ENCODE results near the gene AMMECR1. TPM values are rescaled to one million over a fixed set of nuclear protein-coding genes. Genes with fewer than 3 reads are reported as not detected.

Gene AMMECR1
- total and polyA plus RNA-seq, 2 of the 8 experiments (the other 6 are each of a cell fraction or from before 2014, with no cell fraction given): 10.2 to 21.2 TPM

DNA sequence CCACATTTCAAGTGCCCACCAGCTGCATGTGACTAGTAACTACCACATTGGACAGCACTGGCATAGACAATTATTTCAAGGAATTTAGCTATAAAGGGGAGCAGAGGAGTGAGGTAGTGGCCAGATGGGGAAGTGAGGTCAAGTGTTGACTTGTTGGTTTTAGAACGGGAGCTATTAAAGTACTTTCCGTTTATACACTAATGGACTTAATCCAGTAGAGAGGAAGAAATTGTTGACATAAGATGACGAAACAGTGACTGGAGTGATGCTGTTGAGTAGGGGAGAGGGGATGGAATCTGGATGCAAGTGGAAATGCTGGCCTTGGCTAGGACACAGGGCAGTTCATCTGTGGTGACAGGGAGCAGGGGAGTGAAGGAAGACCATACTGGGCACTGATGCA, 154.4 kb downstream of the AMMECR1 start:
- Histone ChIP-seq H3K23me2 (ENCODE audit: low read depth, low read length) (no peaks in the 10 kb centered on the region), H3K4me1 (replicated peaks in 1 of 4; ENCODE audit: control insufficient read depth in 3 of 4, insufficient read depth in 4 of 4, low read length in 3 of 4) (peaks cover 0 to 9% (median under 1%) of the 10 kb centered on the region in 4 experiments; a peak in 3 of 7 replicates), H2BK5ac (ENCODE audit: low read depth, low read length) (no peak overlapping the region), H3K27me3 (replicated peaks in 1 of 4; ENCODE audit: control insufficient read depth in 3 of 4, extremely low read depth in 1 of 4, insufficient read depth in 3 of 4, low read length in 3 of 4) (no peaks in the 10 kb centered on the region), H4K20me1 (replicated peaks in 1 of 2; ENCODE audit: control insufficient read depth in 1 of 2, insufficient read depth in 2 of 2, low read length in 2 of 2) (peaks cover 0 to 4% of the 10 kb centered on the region in 2 experiments), H2BK12ac (ENCODE audit: low read depth, low read length) (no peak overlapping the region), H3K4ac (replicated peaks; ENCODE audit: insufficient read length, low read depth, low read length) (no peak overlapping the region), H3K79me1 (ENCODE audit: low read depth, low read length) (no peaks in the 10 kb centered on the region), H3K4me3 (ENCODE audit: extremely low read depth in 1 of 4, insufficient read depth in 2 of 4, low read depth in 3 of 4, low read length in 4 of 4) (no peak overlapping the region), H2BK15ac (ENCODE audit: low read length) (no peak overlapping the region), H3K23ac (ENCODE audit: insufficient read length) (no peak overlapping the region), H2BK120ac (replicated peaks; ENCODE audit: low read depth, low read length) (no peak overlapping the region), H4K5ac (ENCODE audit: insufficient read length, low read depth, low read length) (no peak overlapping the region), H3K14ac (ENCODE audit: insufficient read length) (no peak overlapping the region), H2AFZ (ENCODE audit: low read length) (no peak overlapping the region), H3K18ac (ENCODE audit: extremely low read depth, low read length) (no peak overlapping the region), H4K8ac (ENCODE audit: extremely low read depth, insufficient read depth, low read length) (no peak overlapping the region), H3K79me2 (ENCODE audit: control insufficient read depth in 1 of 2, insufficient read depth in 2 of 2, low read length in 2 of 2) (no peaks in the 10 kb centered on the region), H3K36me3 (ENCODE audit: control insufficient read depth in 2 of 4, insufficient read depth in 4 of 4, low read length in 3 of 4) (no peaks in the 10 kb centered on the region), H3K4me2 (ENCODE audit: insufficient read depth in 1 of 2, low read depth in 2 of 2, low read length in 2 of 2) (no peak overlapping the region), H4K91ac (replicated peaks; ENCODE audit: insufficient read length, low read length) (no peak overlapping the region), H2BK20ac (ENCODE audit: low read length) (no peak overlapping the region), H3K27ac (ENCODE audit: low read depth, low read length) (no peak overlapping the region), H3K56ac (replicated peaks; ENCODE audit: insufficient read length, low read depth, low read length) (no peak overlapping the region), H3K9me3 (ENCODE audit: insufficient read depth in 2 of 2, low read depth in 1 of 2, low read length in 1 of 2) (no peaks in the 10 kb centered on the region), H2AK5ac (ENCODE audit: low read depth, low read length) (no peak overlapping the region), H3K9ac (replicated peaks in 1 of 4; ENCODE audit: extremely low read depth in 1 of 4, low read depth in 3 of 4, low read length in 3 of 4) (no peak overlapping the region; a peak in 1 of 7 replicates)
- TF ChIP-seq RBBP5 (IDR thresholded peaks at IDR 0.05; ENCODE audit: borderline replicate concordance, low read depth, low read length): no peak
- no peak for TF ChIP-seq SIX5 (IDR thresholded peaks at IDR 0.05; ENCODE audit: low read depth, low read length)
- POLR2A ChIA-PET (ENCODE audit: partially characterized antibody): no interaction called here
- 80% methylated on average over 3 of the region's 3 CpGs; no CpG with 5 or more reads in 1 of the 2 experiments for WGBS, 2 experiments (ENCODE audit: extremely low coverage in 1 of 2, insufficient coverage in 1 of 2, insufficient read length in 1 of 2, insufficient replicate concordance in 2 of 2, low coverage in 1 of 2, low lambda C conversion rate in 2 of 2, missing lambda C conversion rate in 1 of 2)
- FAIRE-seq: no peak
- CTCF ChIA-PET (ENCODE audit: partially characterized antibody): interaction anchor here (1.0 to 34.1 kb wide), 3 partner anchors 12 to 248 kb away, joined by 3 to 742 read pairs (median 68); no protein-coding TSS in a partner anchor
- no peak for DNase-seq (ENCODE audit: low read depth in 1 of 2, low spot score in 2 of 2)
